ENCODE measurements around the gene BMP8B.

Gene BMP8B

GRCh38 chr1:39759436-39759726 lies 29.3 kb downstream of the BMP8B start:
- no peak for DNase-seq (ENCODE audit: low read depth, low spot score)

GRCh38 chr1:39758556-39759435 lies 29.9 kb downstream of the BMP8B start:
- no peak for DNase-seq (ENCODE audit: low read depth, low spot score)

- DNase-seq (ENCODE audit: low read depth, low spot score), result no peak
Measured at GRCh38 chr1:39757501-39757900, 31.2 kb downstream of the BMP8B start.

GRCh38 chr1:39755965-39756659 lies 32.6 kb downstream of the BMP8B start:
- DNase-seq (ENCODE audit: low read depth, low spot score), result no peak

GRCh38 chr1:39754906-39755504 lies 33.7 kb downstream of the BMP8B start:
- no peak for DNase-seq (ENCODE audit: low read depth, low spot score)

- no peak for DNase-seq (ENCODE audit: low read depth, low spot score)
Measured at GRCh38 chr1:39754026-39754570, 34.6 kb downstream of the BMP8B start.

- no peak for DNase-seq (ENCODE audit: low read depth, low spot score)
Measured at GRCh38 chr1:39753132-39754025, 35.3 kb downstream of the BMP8B start.

- DNase-seq (ENCODE audit: low read depth, low spot score), result no peak
Measured at GRCh38 chr1:39752703-39753102, 36.0 kb downstream of the BMP8B start.

- DNase-seq (ENCODE audit: low read depth, low spot score), result no peak
Measured at GRCh38 chr1:39751595-39751994, 37.1 kb downstream of the BMP8B start.

GRCh38 chr1:39745016-39745670 lies 43.5 kb downstream of the BMP8B start:
- DNase-seq (ENCODE audit: low read depth, low spot score), result no peak

GRCh38 chr1:39738622-39739366 lies 49.9 kb downstream of the BMP8B start, which contains the start of gene PPIE:
PPIE (plus strand) TSS chr1:39738882; CDS start chr1:39738901, 19 bp downstream.
- DNase-seq (ENCODE audit: low read depth, low spot score), result peak; percentile 44

GRCh38 chr1:39737546-39738169 lies 51.0 kb downstream of the BMP8B start:
- DNase-seq (ENCODE audit: low read depth, low spot score), result peak; percentile 27

GRCh38 chr1:39735731-39736130 lies 52.9 kb downstream of the BMP8B start:
- no peak for DNase-seq (ENCODE audit: low read depth, low spot score)

GRCh38 chr1:39733161-39733560 lies 55.5 kb downstream of the BMP8B start:
- DNase-seq (ENCODE audit: low read depth, low spot score), result no peak

- no peak for DNase-seq (ENCODE audit: low read depth, low spot score)
Measured at GRCh38 chr1:39732730-39733129, 55.9 kb downstream of the BMP8B start.

GRCh38 chr1:39729842-39730241 lies 58.8 kb downstream of the BMP8B start:
- no peak for DNase-seq (ENCODE audit: low read depth, low spot score)

- no peak for DNase-seq (ENCODE audit: low read depth, low spot score)
Measured at GRCh38 chr1:39729030-39729429, 59.6 kb downstream of the BMP8B start.

- no peak for DNase-seq (ENCODE audit: low read depth, low spot score)
Measured at GRCh38 chr1:39727932-39728317, 60.7 kb downstream of the BMP8B start.

GRCh38 chr1:39727221-39727931 lies 61.3 kb downstream of the BMP8B start:
- no peak for DNase-seq (ENCODE audit: low read depth, low spot score)

Measured in brain pericyte (primary cell).